HUES48 (cell line): ENCODE measurements around the gene IL2RG.

ENCODE experiments used
- H3K27ac ChIP-seq: one replicate; pipeline ENCODE4 v1.7.0; 2013; ENCODE audit warnings: low read depth, low read length, inconsistent platforms
- H3K27me3 ChIP-seq: 2 replicates; pipeline ENCODE4 v1.6.1; 2013; ENCODE audit warnings: mild to moderate bottlenecking, low read length; ENCODE audit not compliant: control insufficient read depth, insufficient read depth
- H3K36me3 ChIP-seq: 2 replicates; pipeline ENCODE4 v1.6.1; 2013; ENCODE audit warnings: low read length; ENCODE audit not compliant: control insufficient read depth, insufficient read depth
- H3K4me1 ChIP-seq: 2 replicates; pipeline ENCODE4 v1.6.1; 2013; ENCODE audit warnings: mild to moderate bottlenecking, low read length; ENCODE audit not compliant: control insufficient read depth, insufficient read depth
- H3K4me3 ChIP-seq: 2 replicates; pipeline ENCODE4 v1.5.1; 2013; ENCODE audit warnings: mild to moderate bottlenecking, low read depth, low read length
- H3K9ac ChIP-seq: 2 replicates; pipeline ENCODE4 v1.6.1; 2013; ENCODE audit warnings: mild to moderate bottlenecking, low read depth, low read length, moderate library complexity
- H3K9me3 ChIP-seq: 2 replicates; pipeline ENCODE4 v1.6.1; 2013; ENCODE audit warnings: low read length; ENCODE audit not compliant: control insufficient read depth, insufficient read depth

The IL2RG gene

GRCh38 chrX:71068044-71068918, 43.1 kb downstream of the IL2RG start, which contains the start of gene SNX12:
Gene SNX12, minus strand, starts transcription at chrX:71068334. Its CDS starts 28 bp downstream, at chrX:71068306.
- Histone ChIP-seq H3K4me3 (peak within 1 kb of the TSS; percentile 88), H3K36me3 (peaks cover 9% of the 10 kb centered on the region; the same call in 1 of the 2 replicates), H3K27me3 (no peaks in the 10 kb centered on the region), H3K27ac (peak within 1 kb of the TSS; percentile 86), H3K9ac (peak within 1 kb of the TSS; percentile 54), H3K4me1 (no peaks in the 10 kb centered on the region), H3K9me3 (peaks cover 26% of the 10 kb centered on the region)

- Histone ChIP-seq H3K27me3 (no peaks in the 10 kb centered on the region), H3K27ac (peak overlapping the region; percentile 86), H3K4me1 (no peaks in the 10 kb centered on the region), H3K4me3 (peak overlapping the region; percentile 88), H3K36me3 (peaks cover 9% of the 10 kb centered on the region; the same call in 1 of the 2 replicates), H3K9ac (peak overlapping the region; percentile 53; the same call in 1 of the 2 replicates), H3K9me3 (peaks cover 26% of the 10 kb centered on the region)
Measured at GRCh38 chrX:71067712-71068043, 43.7 kb downstream of the IL2RG start.

- peaks cover 9% of the 10 kb centered on the region; the same call in 1 of the 2 replicates for H3K36me3 ChIP-seq
- H3K27ac ChIP-seq, result peak overlapping the region; percentile 86
- peak overlapping the region; percentile 53; the same call in 1 of the 2 replicates for H3K9ac ChIP-seq
- H3K27me3 ChIP-seq, result no peaks in the 10 kb centered on the region
- H3K4me1 ChIP-seq, result no peaks in the 10 kb centered on the region
- peaks cover 26% of the 10 kb centered on the region for H3K9me3 ChIP-seq
- H3K4me3 ChIP-seq, result peak overlapping the region; percentile 88
Measured at GRCh38 chrX:71067089-71067488, 44.3 kb downstream of the IL2RG start.

GRCh38 chrX:71060127-71060526, 51.2 kb downstream of the IL2RG start:
- Histone ChIP-seq H3K9ac (no peak overlapping the region), H3K9me3 (peaks cover 25% of the 10 kb centered on the region), H3K36me3 (peaks cover 44% of the 10 kb centered on the region), H3K27me3 (no peaks in the 10 kb centered on the region), H3K4me3 (no peak overlapping the region), H3K27ac (no peak overlapping the region), H3K4me1 (no peaks in the 10 kb centered on the region)

GRCh38 chrX:71057848-71058530, 53.4 kb downstream of the IL2RG start:
- peaks cover 39% of the 10 kb centered on the region for H3K36me3 ChIP-seq
- H3K27me3 ChIP-seq, result no peaks in the 10 kb centered on the region

More at GRCh38 chrX:71057848-71058530, 53.4 kb downstream of the IL2RG start:
- Histone ChIP-seq H3K9ac (no peak overlapping the region), H3K4me3 (no peak overlapping the region), H3K27ac (no peak overlapping the region), H3K9me3 (peaks cover 19% of the 10 kb centered on the region), H3K4me1 (no peaks in the 10 kb centered on the region)
